ENCODE data around the gene OTX1.
"Not testable (repeated sequence)": the region's sequence is repeated elsewhere in the genome, so short reads cannot be mapped to it uniquely, and the experiment has no call there.

OTX1 gene

DNA sequence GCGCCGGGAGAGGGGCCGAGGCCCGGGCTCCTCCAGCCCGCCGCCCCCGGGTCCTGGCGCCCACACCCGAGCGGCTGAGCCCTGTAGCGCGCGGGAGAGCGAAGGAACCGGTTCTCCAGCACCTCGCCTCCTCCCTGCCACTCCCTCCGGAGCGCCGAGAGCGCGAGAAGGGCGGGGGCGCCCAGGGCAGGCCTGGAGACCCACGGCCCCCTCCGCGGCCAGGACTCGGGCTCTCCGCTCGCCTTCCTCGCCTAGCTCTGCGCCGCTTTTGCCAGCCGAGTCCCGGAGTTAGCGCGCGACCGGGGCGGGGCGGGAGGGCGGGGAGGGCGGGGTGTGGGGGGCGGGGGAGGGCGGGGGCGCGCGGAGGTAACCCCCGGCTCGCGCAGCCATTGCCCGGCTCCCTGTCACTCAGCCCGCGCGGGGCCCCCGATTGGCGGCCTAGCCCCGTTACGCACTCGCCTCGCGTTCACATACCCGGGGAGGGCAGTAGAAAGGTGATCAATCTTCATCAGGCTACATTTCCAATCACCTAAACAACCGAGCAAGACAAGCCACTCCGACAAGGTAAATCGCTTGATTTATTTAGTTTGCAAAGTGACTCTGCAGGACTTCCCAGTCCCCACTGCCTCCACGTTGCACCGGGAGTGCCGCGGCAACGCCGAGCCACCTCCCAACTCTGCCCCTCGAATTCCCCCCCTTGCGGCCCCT is at the start of gene OTX1:
Gene OTX1, plus strand, starts transcription at position 497 of the 708 bp plus-strand sequence. CDS start 2,161 bp downstream, outside the sequence.
- peaks cover 46 to 85% of the 10 kb centered on the region in 2 donors for H3K27me3 ChIP-seq (ENCODE audit: control insufficient read depth in 1 of 2, insufficient read depth in 2 of 2, low read length in 2 of 2)
- H3K36me3 ChIP-seq (ENCODE audit: insufficient read depth, low read length): peaks cover 12% of the 10 kb centered on the region
- H3K4me3 ChIP-seq (ENCODE audit: low read depth in 1 of 2, low read length in 2 of 2): peak within 1 kb of the TSS; percentile 50 to 55

DNA sequence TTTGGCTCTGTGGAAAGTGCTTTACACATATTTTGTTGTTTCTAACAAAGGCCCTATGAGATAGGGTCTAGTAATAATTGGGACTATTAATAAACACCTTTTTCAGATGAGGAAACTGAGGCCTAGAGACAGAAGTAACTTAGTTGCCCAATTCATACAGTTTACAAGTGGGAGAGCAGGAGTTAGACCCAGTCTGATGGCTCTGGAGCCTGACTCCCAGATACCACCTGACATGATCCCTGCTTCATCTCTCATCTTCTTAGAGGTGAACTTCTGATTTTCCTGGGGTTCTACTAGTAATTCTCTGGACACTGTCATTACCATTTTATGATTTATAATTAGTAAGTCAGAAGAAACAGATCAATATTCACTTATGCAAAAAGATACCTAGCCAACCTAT is 49.1 kb upstream of the OTX1 start:
- H3K27me3 ChIP-seq (ENCODE audit: control insufficient read depth in 1 of 2, insufficient read depth in 2 of 2, low read length in 2 of 2): no peaks in the 10 kb centered on the region
- no peak overlapping the region for H3K4me3 ChIP-seq (ENCODE audit: low read depth in 1 of 2, low read length in 2 of 2)
- H3K9me3 ChIP-seq (ENCODE audit: low read length): no peaks in the 10 kb centered on the region
- H3K36me3 ChIP-seq (ENCODE audit: insufficient read depth, low read length): peaks cover 19% of the 10 kb centered on the region
- peaks cover 11% of the 10 kb centered on the region for H3K4me1 ChIP-seq (ENCODE audit: insufficient read depth, low read length)
- no peak overlapping the region for H3K9ac ChIP-seq (ENCODE audit: low read length)
- no peak overlapping the region for H3K27ac ChIP-seq (ENCODE audit: low read depth, low read length)

More for the DNA sequence above, at the start of gene OTX1:
- Histone ChIP-seq H3K9me3 (ENCODE audit: low read length) (peaks cover 8% of the 10 kb centered on the region), H3K27ac (ENCODE audit: low read depth, low read length) (no peak within 1 kb of the TSS), H3K9ac (ENCODE audit: low read length) (no peak within 1 kb of the TSS), H3K4me1 (ENCODE audit: insufficient read depth, low read length) (peaks cover 32% of the 10 kb centered on the region)

- H3K4me1 ChIP-seq (ENCODE audit: insufficient read depth, low read length): peaks cover 11% of the 10 kb centered on the region
- no peak overlapping the region for H3K9ac ChIP-seq (ENCODE audit: low read length)
- peaks cover 11% of the 10 kb centered on the region for H3K36me3 ChIP-seq (ENCODE audit: insufficient read depth, low read length)
- no peaks in the 10 kb centered on the region for H3K9me3 ChIP-seq (ENCODE audit: low read length)
- no peak overlapping the region for H3K4me3 ChIP-seq (ENCODE audit: low read depth in 1 of 2, low read length in 2 of 2)
- H3K27ac ChIP-seq (ENCODE audit: low read depth, low read length): no peak overlapping the region
- H3K27me3 ChIP-seq (ENCODE audit: control insufficient read depth in 1 of 2, insufficient read depth in 2 of 2, low read length in 2 of 2): no peaks in the 10 kb centered on the region
These were observed 47.3 kb upstream of the OTX1 start for GRCh38 chr2:63003351-63003750.

DNA sequence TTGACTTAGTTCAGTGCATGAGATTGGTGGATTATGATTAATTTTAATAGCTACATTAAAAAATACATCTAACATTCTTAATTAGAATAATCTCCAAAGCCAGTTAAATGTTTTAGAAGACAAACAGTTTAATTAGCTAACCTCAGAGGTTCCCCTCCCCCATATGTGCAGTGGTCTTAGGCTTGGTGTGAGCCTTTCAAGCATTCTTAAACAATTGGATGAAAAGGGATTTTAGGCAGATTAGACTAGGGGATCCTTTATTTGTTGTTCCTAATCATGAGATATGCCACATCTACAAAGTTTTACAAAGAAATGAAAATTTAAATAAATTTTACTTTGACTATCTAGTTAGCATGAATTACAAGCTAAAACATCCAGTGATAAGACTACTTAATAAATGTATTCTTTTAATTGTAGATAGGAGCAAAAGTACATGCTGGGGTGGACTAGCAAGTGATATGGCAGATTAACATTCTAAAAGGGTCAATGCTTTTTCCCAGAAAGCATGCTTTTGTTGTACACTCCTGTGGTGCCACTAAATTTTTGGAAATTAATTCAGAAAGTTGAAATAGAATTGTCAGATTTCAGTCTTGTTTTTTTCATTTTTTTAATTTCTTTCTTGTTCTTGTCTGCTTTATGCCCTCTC is 42.7 kb upstream of the OTX1 start:
- H3K4me3 ChIP-seq (ENCODE audit: low read depth in 1 of 2, low read length in 2 of 2): no peak overlapping the region
- H3K9me3 ChIP-seq (ENCODE audit: low read length): no peaks in the 10 kb centered on the region
- no peaks in the 10 kb centered on the region for H3K4me1 ChIP-seq (ENCODE audit: insufficient read depth, low read length)
- H3K36me3 ChIP-seq (ENCODE audit: insufficient read depth, low read length): peaks cover 6% of the 10 kb centered on the region
- H3K27ac ChIP-seq (ENCODE audit: low read depth, low read length): no peak overlapping the region
- no peak overlapping the region for H3K9ac ChIP-seq (ENCODE audit: low read length)
- H3K27me3 ChIP-seq (ENCODE audit: control insufficient read depth in 1 of 2, insufficient read depth in 2 of 2, low read length in 2 of 2): no peaks in the 10 kb centered on the region

GRCh38 chr2:63008838-63009237 is 41.8 kb upstream of the OTX1 start:
- peaks cover 7% of the 10 kb centered on the region for H3K36me3 ChIP-seq (ENCODE audit: insufficient read depth, low read length)
- no peak overlapping the region for H3K4me3 ChIP-seq (ENCODE audit: low read depth in 1 of 2, low read length in 2 of 2)
- no peak overlapping the region for H3K27ac ChIP-seq (ENCODE audit: low read depth, low read length)
- no peaks in the 10 kb centered on the region for H3K9me3 ChIP-seq (ENCODE audit: low read length)
- H3K27me3 ChIP-seq (ENCODE audit: control insufficient read depth in 1 of 2, insufficient read depth in 2 of 2, low read length in 2 of 2): no peaks in the 10 kb centered on the region
- no peak overlapping the region for H3K9ac ChIP-seq (ENCODE audit: low read length)
- H3K4me1 ChIP-seq (ENCODE audit: insufficient read depth, low read length): no peaks in the 10 kb centered on the region

DNA sequence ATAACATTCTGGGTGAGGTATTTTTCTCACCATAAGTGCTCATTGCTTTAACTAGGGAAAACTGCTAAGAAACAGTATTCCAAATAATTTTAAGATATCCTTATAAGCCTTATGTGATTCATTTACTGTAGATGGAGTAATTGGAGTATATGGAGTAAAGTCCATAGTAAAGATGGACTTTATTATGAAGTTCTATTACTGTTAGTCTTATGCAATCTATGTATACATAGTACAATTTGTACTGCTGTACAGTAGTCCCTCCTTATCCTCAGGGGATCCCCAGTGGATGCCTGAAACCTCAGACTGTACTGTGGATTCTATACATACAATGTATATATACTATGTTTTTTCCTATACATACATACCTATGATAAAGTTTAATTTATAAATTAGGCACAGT is 41.1 kb upstream of the OTX1 start:
- no peak overlapping the region for H3K9ac ChIP-seq (ENCODE audit: low read length)
- no peak overlapping the region for H3K4me3 ChIP-seq (ENCODE audit: low read depth in 1 of 2, low read length in 2 of 2)
- no peaks in the 10 kb centered on the region for H3K4me1 ChIP-seq (ENCODE audit: insufficient read depth, low read length)
- no peaks in the 10 kb centered on the region for H3K27me3 ChIP-seq (ENCODE audit: control insufficient read depth in 1 of 2, insufficient read depth in 2 of 2, low read length in 2 of 2)
- H3K27ac ChIP-seq (ENCODE audit: low read depth, low read length): no peak overlapping the region
- H3K9me3 ChIP-seq (ENCODE audit: low read length): no peaks in the 10 kb centered on the region
- H3K36me3 ChIP-seq (ENCODE audit: insufficient read depth, low read length): peaks cover 10% of the 10 kb centered on the region

DNA sequence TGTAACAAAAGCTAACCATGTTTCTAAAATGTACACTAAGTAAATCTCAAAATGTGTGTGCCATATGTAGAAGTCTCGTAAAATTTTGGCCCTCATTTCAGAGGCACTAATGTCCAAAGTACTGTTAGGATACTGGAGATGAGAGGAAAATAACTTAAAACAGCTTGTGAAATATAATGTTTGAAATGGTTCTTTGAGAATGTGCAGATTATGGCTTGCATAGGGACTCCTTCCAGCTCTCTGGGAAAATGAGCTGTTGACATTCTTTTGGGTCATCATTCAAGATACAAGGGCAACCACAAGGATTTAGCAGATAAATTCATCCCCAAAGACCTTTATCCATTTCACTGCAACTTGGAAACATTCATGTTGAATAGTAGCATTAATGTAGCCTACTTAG is 38.1 kb upstream of the OTX1 start:
- H3K27ac ChIP-seq (ENCODE audit: low read depth, low read length): no peak overlapping the region

GRCh38 chr2:63013438-63013837 is 37.2 kb upstream of the OTX1 start:
- Histone ChIP-seq H3K4me1 (ENCODE audit: insufficient read depth, low read length) (no peaks in the 10 kb centered on the region), H3K9ac (ENCODE audit: low read length) (no peak overlapping the region), H3K9me3 (ENCODE audit: low read length) (no peaks in the 10 kb centered on the region), H3K27ac (ENCODE audit: low read depth, low read length) (no peak overlapping the region), H3K36me3 (ENCODE audit: insufficient read depth, low read length) (peaks cover 4% of the 10 kb centered on the region), H3K27me3 (ENCODE audit: control insufficient read depth in 1 of 2, insufficient read depth in 2 of 2, low read length in 2 of 2) (no peaks in the 10 kb centered on the region), H3K4me3 (ENCODE audit: low read depth in 1 of 2, low read length in 2 of 2) (no peak overlapping the region)

More for the DNA sequence above, 38.1 kb upstream of the OTX1 start:
- peaks cover 4% of the 10 kb centered on the region for H3K36me3 ChIP-seq (ENCODE audit: insufficient read depth, low read length)
- H3K9me3 ChIP-seq (ENCODE audit: low read length): no peaks in the 10 kb centered on the region
- no peaks in the 10 kb centered on the region for H3K4me1 ChIP-seq (ENCODE audit: insufficient read depth, low read length)
- no peak overlapping the region for H3K4me3 ChIP-seq (ENCODE audit: low read depth in 1 of 2, low read length in 2 of 2)
- H3K9ac ChIP-seq (ENCODE audit: low read length): no peak overlapping the region
- H3K27me3 ChIP-seq (ENCODE audit: control insufficient read depth in 1 of 2, insufficient read depth in 2 of 2, low read length in 2 of 2): no peaks in the 10 kb centered on the region

DNA sequence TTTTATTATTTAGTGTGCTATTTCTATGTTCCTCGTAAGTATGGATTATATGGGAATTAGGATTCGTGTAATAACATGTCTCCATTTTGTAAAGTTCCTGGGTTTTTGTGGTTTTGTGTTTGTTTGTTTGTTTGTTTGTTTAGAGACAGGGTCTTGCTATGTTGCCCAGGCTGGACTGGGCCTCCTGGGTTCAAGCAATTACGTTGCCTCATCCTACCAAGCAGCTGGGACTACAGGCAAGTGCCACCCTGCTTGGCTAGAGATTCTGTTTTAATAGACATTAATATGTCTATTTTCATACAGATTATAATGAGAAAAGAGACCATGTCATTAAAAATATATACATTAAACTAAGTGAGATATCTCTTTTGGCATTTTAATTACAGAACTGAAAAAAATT is 35.2 kb upstream of the OTX1 start:
- Histone ChIP-seq H3K27ac (ENCODE audit: low read depth, low read length) (no peak overlapping the region), H3K36me3 (ENCODE audit: insufficient read depth, low read length) (peaks cover 4% of the 10 kb centered on the region), H3K4me3 (ENCODE audit: low read depth in 1 of 2, low read length in 2 of 2) (no peak overlapping the region), H3K9me3 (ENCODE audit: low read length) (no peaks in the 10 kb centered on the region), H3K27me3 (ENCODE audit: control insufficient read depth in 1 of 2, insufficient read depth in 2 of 2, low read length in 2 of 2) (no peaks in the 10 kb centered on the region), H3K4me1 (ENCODE audit: insufficient read depth, low read length) (no peaks in the 10 kb centered on the region), H3K9ac (ENCODE audit: low read length) (no peak overlapping the region)

DNA sequence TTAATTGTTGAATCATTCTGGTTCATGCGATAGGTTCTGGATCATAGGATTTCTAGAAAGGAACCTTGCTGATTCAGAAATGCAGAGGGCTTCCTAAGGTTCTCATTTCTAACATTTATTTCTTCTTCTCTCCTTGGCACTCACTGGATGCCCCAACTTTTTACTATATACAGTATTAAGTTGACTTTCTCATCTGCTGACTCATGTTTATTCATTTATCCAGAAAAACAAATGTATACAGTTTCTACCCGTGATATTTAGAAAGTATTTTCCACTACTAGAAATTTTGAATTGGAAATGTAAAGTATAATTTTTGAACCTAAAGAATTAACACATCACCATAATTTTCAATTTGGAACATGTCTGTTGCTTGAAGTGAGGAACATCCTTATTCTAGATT is 32.2 kb upstream of the OTX1 start:
- Histone ChIP-seq H3K9me3 (ENCODE audit: low read length) (no peaks in the 10 kb centered on the region), H3K4me3 (ENCODE audit: low read depth in 1 of 2, low read length in 2 of 2) (no peak overlapping the region), H3K27me3 (ENCODE audit: control insufficient read depth in 1 of 2, insufficient read depth in 2 of 2, low read length in 2 of 2) (no peaks in the 10 kb centered on the region), H3K4me1 (ENCODE audit: insufficient read depth, low read length) (no peaks in the 10 kb centered on the region), H3K27ac (ENCODE audit: low read depth, low read length) (no peak overlapping the region), H3K36me3 (ENCODE audit: insufficient read depth, low read length) (peaks cover 10% of the 10 kb centered on the region), H3K9ac (ENCODE audit: low read length) (no peak overlapping the region)

DNA sequence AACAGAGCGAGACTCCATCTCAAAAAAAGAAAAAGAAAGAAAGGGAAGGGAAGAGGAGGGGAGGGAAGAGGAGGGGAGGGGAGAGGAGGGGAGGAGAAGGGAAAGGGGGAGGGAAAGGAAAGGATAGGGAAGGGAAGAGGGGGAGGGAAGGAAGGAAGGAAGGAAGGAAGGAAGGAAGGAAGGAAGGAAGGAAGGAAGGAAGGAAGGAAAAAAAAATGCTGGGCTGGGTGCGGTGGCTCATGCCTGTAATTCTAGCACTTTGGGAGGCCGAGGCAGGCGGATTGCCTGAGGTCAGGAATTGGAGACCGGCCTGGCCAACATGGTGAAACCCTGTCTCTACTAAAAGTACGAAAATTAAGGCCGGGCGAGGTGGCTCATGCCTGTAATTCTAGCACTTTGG is 30.9 kb upstream of the OTX1 start:
- not testable (repeated sequence) for H3K9me3 ChIP-seq (ENCODE audit: low read length); H3K27me3 ChIP-seq (ENCODE audit: control insufficient read depth in 1 of 2, insufficient read depth in 2 of 2, low read length in 2 of 2); H3K4me1 ChIP-seq (ENCODE audit: insufficient read depth, low read length); H3K27ac ChIP-seq (ENCODE audit: low read depth, low read length); H3K36me3 ChIP-seq (ENCODE audit: insufficient read depth, low read length); H3K4me3 ChIP-seq (ENCODE audit: low read depth in 1 of 2, low read length in 2 of 2); H3K9ac ChIP-seq (ENCODE audit: low read length)

DNA sequence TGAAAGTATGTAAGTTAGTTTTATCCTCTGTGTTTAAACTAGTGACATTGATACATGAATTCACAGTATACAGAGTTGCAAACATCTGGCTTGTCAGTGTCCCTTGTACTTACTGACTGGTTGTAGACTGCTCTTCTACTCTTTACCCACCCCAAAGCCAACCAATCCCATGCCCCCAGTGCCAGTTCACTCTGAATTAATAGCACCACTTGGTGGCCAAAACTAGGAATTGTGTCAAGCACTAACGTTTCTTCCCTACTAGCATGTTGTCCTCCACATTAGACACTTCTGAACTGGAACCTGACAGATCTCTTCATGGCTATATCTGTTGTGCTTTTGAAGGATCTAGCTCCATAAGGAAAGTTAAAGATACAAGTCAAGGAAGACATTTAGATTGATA is 27.2 kb upstream of the OTX1 start:
- Histone ChIP-seq H3K4me1 (ENCODE audit: insufficient read depth, low read length) (no peaks in the 10 kb centered on the region), H3K9me3 (ENCODE audit: low read length) (no peaks in the 10 kb centered on the region), H3K27ac (ENCODE audit: low read depth, low read length) (no peak overlapping the region), H3K9ac (ENCODE audit: low read length) (no peak overlapping the region), H3K27me3 (ENCODE audit: control insufficient read depth in 1 of 2, insufficient read depth in 2 of 2, low read length in 2 of 2) (no peaks in the 10 kb centered on the region), H3K4me3 (ENCODE audit: low read depth in 1 of 2, low read length in 2 of 2) (no peak overlapping the region), H3K36me3 (ENCODE audit: insufficient read depth, low read length) (peaks cover 12% of the 10 kb centered on the region)
